ENCODE results near the gene HP1BP3. TPM values are rescaled to one million over a fixed set of nuclear protein-coding genes. Genes with fewer than 3 reads are reported as not detected.

The HP1BP3 gene
- total RNA-seq, 2 donors from 2014 or later: 90.8 to 201 TPM

DNA sequence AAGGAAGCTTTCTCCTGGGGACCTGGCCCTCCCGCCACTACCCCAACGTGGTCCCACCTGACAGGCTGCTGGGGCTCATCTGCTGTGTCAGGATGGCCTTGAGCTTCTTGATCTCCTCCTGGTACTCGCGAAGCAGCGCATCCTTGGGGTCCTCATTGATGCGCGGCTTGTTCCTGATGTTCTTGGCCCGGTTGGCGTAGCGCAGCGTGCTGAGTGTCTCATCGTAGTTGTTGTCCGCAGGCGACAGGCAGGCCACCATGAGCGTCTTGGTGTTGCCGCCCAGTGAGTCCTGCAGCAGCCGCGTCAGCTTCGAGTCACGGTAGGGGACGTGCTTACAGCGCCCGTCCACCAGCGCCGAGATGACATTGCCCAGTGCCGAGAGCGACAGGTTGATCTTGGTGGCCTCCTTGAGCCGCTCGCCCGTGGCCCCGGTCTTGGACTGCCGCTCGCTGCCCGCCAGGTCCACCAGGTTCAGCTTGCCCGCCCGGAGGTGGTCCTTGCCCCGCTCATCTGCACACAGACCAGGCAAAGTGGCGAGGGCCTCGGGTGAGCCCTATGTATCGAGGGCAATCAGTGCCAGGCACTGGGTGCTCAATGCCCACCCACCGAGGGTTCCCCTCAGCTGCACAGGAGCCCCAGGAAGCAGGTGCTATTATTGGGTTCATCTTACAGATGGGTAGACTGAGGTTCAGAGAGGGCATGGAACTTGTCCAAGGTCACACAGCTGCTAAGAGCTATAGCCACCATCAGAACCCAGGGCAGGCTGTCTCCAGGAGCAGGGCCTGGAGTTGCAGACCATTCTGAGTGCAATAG is 82.5 kb downstream of the HP1BP3 start:
- intact Hi-C loops (cut with DNase I): no loop called here
- TF ChIP-seq, protein P1, sequence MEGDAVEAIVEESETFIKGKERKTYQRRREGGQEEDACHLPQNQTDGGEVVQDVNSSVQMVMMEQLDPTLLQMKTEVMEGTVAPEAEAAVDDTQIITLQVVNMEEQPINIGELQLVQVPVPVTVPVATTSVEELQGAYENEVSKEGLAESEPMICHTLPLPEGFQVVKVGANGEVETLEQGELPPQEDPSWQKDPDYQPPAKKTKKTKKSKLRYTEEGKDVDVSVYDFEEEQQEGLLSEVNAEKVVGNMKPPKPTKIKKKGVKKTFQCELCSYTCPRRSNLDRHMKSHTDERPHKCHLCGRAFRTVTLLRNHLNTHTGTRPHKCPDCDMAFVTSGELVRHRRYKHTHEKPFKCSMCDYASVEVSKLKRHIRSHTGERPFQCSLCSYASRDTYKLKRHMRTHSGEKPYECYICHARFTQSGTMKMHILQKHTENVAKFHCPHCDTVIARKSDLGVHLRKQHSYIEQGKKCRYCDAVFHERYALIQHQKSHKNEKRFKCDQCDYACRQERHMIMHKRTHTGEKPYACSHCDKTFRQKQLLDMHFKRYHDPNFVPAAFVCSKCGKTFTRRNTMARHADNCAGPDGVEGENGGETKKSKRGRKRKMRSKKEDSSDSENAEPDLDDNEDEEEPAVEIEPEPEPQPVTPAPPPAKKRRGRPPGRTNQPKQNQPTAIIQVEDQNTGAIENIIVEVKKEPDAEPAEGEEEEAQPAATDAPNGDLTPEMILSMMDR (IDR thresholded peaks at IDR 0.05): no peak
- no peak for TF ChIP-seq POLR2A (IDR thresholded peaks at IDR 0.05)

DNA sequence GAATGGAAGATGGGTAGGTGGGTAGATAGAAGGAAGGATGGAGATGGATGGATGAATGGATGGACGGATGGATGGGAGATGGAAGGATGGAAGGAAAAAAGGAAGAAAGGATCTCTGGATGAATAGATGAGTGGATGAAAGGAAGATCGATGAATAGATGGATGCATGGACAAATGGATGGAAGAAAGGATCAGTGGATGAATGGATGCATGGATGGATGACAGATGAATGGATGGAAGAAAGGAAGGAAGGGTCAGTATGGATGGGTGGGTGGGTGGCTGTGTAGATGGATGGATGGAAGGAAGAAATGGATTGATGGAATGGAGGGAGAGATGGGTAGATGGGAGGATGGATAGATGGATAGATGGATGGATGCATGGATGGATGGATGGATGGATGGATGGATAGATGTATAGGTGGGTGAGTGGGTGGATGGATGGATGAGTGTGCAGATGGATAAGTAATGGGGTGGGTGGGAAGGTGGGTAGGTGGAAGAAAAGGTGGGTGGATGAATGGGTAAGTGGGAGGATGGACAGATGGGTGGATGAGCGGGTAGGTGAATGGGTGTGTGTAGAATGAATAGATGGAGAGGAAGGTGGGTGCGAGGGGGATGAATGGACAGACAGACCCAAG is 83.9 kb downstream of the HP1BP3 start:
- no peaks in the 10 kb centered on the region for H3K27me3 ChIP-seq
- ATAC-seq (no peak), DNase-seq (no peak)
- no peak overlapping the region for H3K4me3 ChIP-seq
- no peaks in the 10 kb centered on the region for H3K36me3 ChIP-seq (replicated peaks in 1 of 2; ENCODE audit: insufficient read depth in 1 of 2, low read depth in 2 of 2)
- intact Hi-C loops (cut with DNase I): no loop called here
- H3K4me1 ChIP-seq: no peaks in the 10 kb centered on the region
- no peaks in the 10 kb centered on the region for H3K9me3 ChIP-seq
- 72 to 83% methylated on average over 4 of the region's 4 CpGs for WGBS, 2 donors
- TF ChIP-seq POLR2A (IDR thresholded peaks at IDR 0.05): no peak
- TF ChIP-seq, protein P1 (IDR thresholded peaks at IDR 0.05): no peak
- H3K27ac ChIP-seq: no peak overlapping the region

More for the DNA sequence above, 82.5 kb downstream of the HP1BP3 start:
- Histone ChIP-seq H3K4me3 (no peak overlapping the region), H3K4me1 (no peaks in the 10 kb centered on the region), H3K9me3 (no peaks in the 10 kb centered on the region), H3K36me3 (replicated peaks in 1 of 2; ENCODE audit: insufficient read depth in 1 of 2, low read depth in 2 of 2) (no peaks in the 10 kb centered on the region), H3K27ac (no peak overlapping the region), H3K27me3 (no peaks in the 10 kb centered on the region)
- 94% methylated on average over 32 of the region's 41 CpGs; no CpG with 5 or more reads in 1 of the 2 donors for WGBS, 2 donors
- DNase-seq: no peak
- no peak for ATAC-seq

DNA sequence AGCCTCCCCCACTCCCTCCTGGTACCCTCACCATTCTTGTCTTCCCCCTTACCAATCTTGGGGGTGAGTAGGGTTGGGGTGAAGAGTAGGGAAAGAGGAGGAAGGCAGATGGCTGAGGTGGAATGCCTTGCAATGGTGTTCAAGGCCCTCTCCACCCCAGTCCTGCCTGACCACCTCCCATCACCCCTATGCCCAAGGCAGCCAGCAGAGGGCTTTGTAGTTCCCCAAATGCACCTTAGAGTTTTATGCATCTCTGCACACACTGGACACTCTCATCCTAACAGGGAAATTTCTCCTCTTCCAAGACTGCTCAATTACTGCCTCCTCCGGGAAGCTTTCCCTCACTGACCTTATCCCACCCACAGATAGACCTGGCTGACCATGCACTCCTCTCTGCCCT is 84.7 kb downstream of the HP1BP3 start:
- no peak for DNase-seq
- no peaks in the 10 kb centered on the region for H3K4me1 ChIP-seq
- intact Hi-C loops (cut with DNase I): no loop called here
- H3K27ac ChIP-seq: no peak overlapping the region
- H3K9me3 ChIP-seq: no peaks in the 10 kb centered on the region
- TF ChIP-seq POLR2A (IDR thresholded peaks at IDR 0.05): no peak
- TF ChIP-seq, protein P1 (IDR thresholded peaks at IDR 0.05): peak in 1 of 7 experiments; percentile 5
- H3K4me3 ChIP-seq: no peak overlapping the region
- H3K27me3 ChIP-seq: no peaks in the 10 kb centered on the region
- no peaks in the 10 kb centered on the region for H3K36me3 ChIP-seq (replicated peaks in 1 of 2; ENCODE audit: insufficient read depth in 1 of 2, low read depth in 2 of 2)
- WGBS, 2 donors: 58 to 76% methylated on average over 1 of the region's 1 CpG
- no peak for ATAC-seq

DNA sequence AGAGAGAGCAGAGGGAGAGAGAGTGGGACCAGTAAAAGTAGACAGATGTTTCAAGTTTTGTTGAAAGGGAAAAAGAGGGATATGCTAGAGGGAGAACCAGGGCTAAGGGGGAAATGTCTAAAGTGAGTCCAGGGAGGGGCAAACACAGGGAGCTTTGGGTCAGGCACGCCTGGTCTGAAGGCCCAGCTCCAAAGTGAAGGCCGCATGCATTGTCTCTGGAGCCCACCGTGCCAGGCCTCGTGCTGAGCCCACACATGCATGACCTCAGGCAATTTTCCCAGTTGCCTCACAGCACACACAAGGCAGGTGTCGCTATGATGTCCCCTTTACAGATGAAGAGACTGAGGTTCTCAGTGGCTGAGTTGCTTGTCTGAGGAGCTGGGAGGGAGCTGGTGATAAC is 85.3 kb downstream of the HP1BP3 start:
- ATAC-seq (no peak), DNase-seq (no peak)
- Histone ChIP-seq H3K36me3 (replicated peaks in 1 of 2; ENCODE audit: insufficient read depth in 1 of 2, low read depth in 2 of 2) (no peaks in the 10 kb centered on the region), H3K27me3 (no peaks in the 10 kb centered on the region), H3K4me1 (peaks cover 5% of the 10 kb centered on the region), H3K4me3 (no peak overlapping the region), H3K9me3 (no peaks in the 10 kb centered on the region), H3K27ac (no peak overlapping the region)
- TF ChIP-seq, protein P1 (IDR thresholded peaks at IDR 0.05): no peak
- TF ChIP-seq POLR2A (IDR thresholded peaks at IDR 0.05): no peak
- intact Hi-C loops (cut with DNase I): no loop called here
- WGBS, 2 donors: 76 to 88% methylated on average over 4 to 5 of the region's 5 CpGs
